ENCODE data around the gene RMDN2. TPM values are rescaled to one million over a fixed set of nuclear protein-coding genes. Genes with fewer than 3 reads are reported as not detected.

Gene RMDN2
- 1 to 10 TPM; 6.4 to 6.6 TPM for total RNA-seq
- long read RNA-seq, donor 1, partial matches to known transcripts: 0 of 2 reads
- long read RNA-seq, donor 1, other reads (novel, unspliced or antisense): 0 of 2 reads
- long read RNA-seq, donor 2, partial matches to known transcripts: 1 of 4 reads
- long read RNA-seq, donor 2, other reads (novel, unspliced or antisense): 1 of 4 reads

GRCh38 chr2:37925063-37925897, at the start of gene RMDN2:
RMDN2 (plus strand) TSS chr2:37925287; CDS start chr2:37929278, 3,991 bp downstream.
- intact Hi-C loops (cut with DNase I): no loop called here

GRCh38 chr2:37875403-37875906, 49.6 kb upstream of the RMDN2 start:
- intact Hi-C loops (cut with DNase I): loop anchor here (5.0 to 10.0 kb wide), 2 partner anchors 458 to 461 kb away; no protein-coding TSS in a partner anchor
- DNase-seq (ENCODE audit: low spot score): no peak

More at GRCh38 chr2:37925063-37925897, at the start of gene RMDN2:
- DNase-seq (ENCODE audit: low spot score): peak; percentile 98

GRCh38 chr2:37876227-37876626, 48.9 kb upstream of the RMDN2 start:
- intact Hi-C loops (cut with DNase I): loop anchor here (5.0 to 10.0 kb wide), 2 partner anchors 459 to 461 kb away; no protein-coding TSS in a partner anchor

GRCh38 chr2:37877457-37878315, 47.4 kb upstream of the RMDN2 start:
- intact Hi-C loops (cut with DNase I): loop anchor here (5.0 to 10.0 kb wide), 2 partner anchors 460 to 463 kb away; no protein-coding TSS in a partner anchor
- DNase-seq (ENCODE audit: low spot score): no peak

More at GRCh38 chr2:37876227-37876626, 48.9 kb upstream of the RMDN2 start:
- DNase-seq (ENCODE audit: low spot score): no peak

GRCh38 chr2:37878536-37878935, 46.6 kb upstream of the RMDN2 start:
- DNase-seq (ENCODE audit: low spot score): no peak
- intact Hi-C loops (cut with DNase I): loop anchor here (5.0 to 10.0 kb wide), 2 partner anchors 461 to 464 kb away; no protein-coding TSS in a partner anchor

GRCh38 chr2:37880551-37880950, 44.5 kb upstream of the RMDN2 start:
- intact Hi-C loops (cut with DNase I): no loop called here
- no peak for DNase-seq (ENCODE audit: low spot score)

GRCh38 chr2:37881397-37881796, 43.7 kb upstream of the RMDN2 start:
- intact Hi-C loops (cut with DNase I): no loop called here
- no peak for DNase-seq (ENCODE audit: low spot score)

- DNase-seq (ENCODE audit: low spot score): no peak
- intact Hi-C loops (cut with DNase I): no loop called here
These were observed 43.1 kb upstream of the RMDN2 start for GRCh38 chr2:37882036-37882435.

GRCh38 chr2:37883518-37883917, 41.6 kb upstream of the RMDN2 start:
- intact Hi-C loops (cut with DNase I): no loop called here

GRCh38 chr2:37885329-37885993, 39.6 kb upstream of the RMDN2 start:
- intact Hi-C loops (cut with DNase I): no loop called here

More at GRCh38 chr2:37883518-37883917, 41.6 kb upstream of the RMDN2 start:
- no peak for DNase-seq (ENCODE audit: low spot score)

GRCh38 chr2:37886745-37887144, 38.3 kb upstream of the RMDN2 start:
- intact Hi-C loops (cut with DNase I): no loop called here
- no peak for DNase-seq (ENCODE audit: low spot score)

More at GRCh38 chr2:37885329-37885993, 39.6 kb upstream of the RMDN2 start:
- no peak for DNase-seq (ENCODE audit: low spot score)

GRCh38 chr2:37887286-37887685, 37.8 kb upstream of the RMDN2 start:
- intact Hi-C loops (cut with DNase I): no loop called here
- DNase-seq (ENCODE audit: low spot score): no peak

GRCh38 chr2:37890893-37891495, 34.1 kb upstream of the RMDN2 start:
- peak; percentile 91 for DNase-seq (ENCODE audit: low spot score)
- intact Hi-C loops (cut with DNase I): loop anchor here in 1 of 2 donors (10.0 kb wide), 1 partner anchor 56 kb away; no protein-coding TSS in a partner anchor

GRCh38 chr2:37891846-37892435, 33.1 kb upstream of the RMDN2 start:
- DNase-seq (ENCODE audit: low spot score): no peak
- intact Hi-C loops (cut with DNase I): loop anchor here in 1 of 2 donors (10.0 kb wide), 1 partner anchor 57 kb away; no protein-coding TSS in a partner anchor

GRCh38 chr2:37892436-37893114, 32.5 kb upstream of the RMDN2 start:
- intact Hi-C loops (cut with DNase I): loop anchor here in 1 of 2 donors (10.0 kb wide), 1 partner anchor 58 kb away; no protein-coding TSS in a partner anchor
- no peak for DNase-seq (ENCODE audit: low spot score)

- intact Hi-C loops (cut with DNase I): loop anchor here in 1 of 2 donors (10.0 kb wide), 1 partner anchor 59 kb away; no protein-coding TSS in a partner anchor
- DNase-seq (ENCODE audit: low spot score): no peak
These were observed 31.8 kb upstream of the RMDN2 start for GRCh38 chr2:37893327-37893726.

- no peak for DNase-seq (ENCODE audit: low spot score)
- intact Hi-C loops (cut with DNase I): loop anchor here in 1 of 2 donors (10.0 kb wide), 1 partner anchor 59 kb away; no protein-coding TSS in a partner anchor
These were observed 31.0 kb upstream of the RMDN2 start for GRCh38 chr2:37894047-37894446.

Measured in posterior vena cava (tissue), 2 donors.